Activated naive CD8-positive, alpha-beta T cell treated with anti-CD3 and anti-CD28 coated beads, Interleukin-2, amount 50 U/mL, for 24 hours (primary cell): ENCODE data around the gene MINK1.
"Not testable (repeated sequence)": the region's sequence is repeated elsewhere in the genome, so short reads cannot be mapped to it uniquely, and the experiment has no call there.

Experiments
- ATAC-seq: fragments of 150-1000 bp; cut with Tn5 transposase; one replicate; pipeline ENCODE4 v1.10.0; 2021
- DNase-seq: peaks from one replicate; pipeline ENCODE4 v3.0.0; 2021
- H3K27ac Mint-ChIP-seq: one replicate; pipeline ENCODE4 v1.8.0; 2021; ENCODE audit warnings: mild to moderate bottlenecking, mixed read lengths
- H3K27me3 Mint-ChIP-seq: one replicate; pipeline ENCODE4 v1.8.0; 2021; ENCODE audit warnings: mixed read lengths
- H3K36me3 Mint-ChIP-seq: one replicate; pipeline ENCODE4 v1.8.0; 2021; ENCODE audit warnings: low read depth, mixed read lengths
- H3K4me1 Mint-ChIP-seq: one replicate; pipeline ENCODE4 v1.8.0; 2021; ENCODE audit warnings: mixed read lengths
- H3K4me3 Mint-ChIP-seq: one replicate; pipeline ENCODE4 v1.8.0; 2021; ENCODE audit warnings: mild to moderate bottlenecking, moderate library complexity, mixed read lengths
- H3K9me3 Mint-ChIP-seq: one replicate; pipeline ENCODE4 v1.8.0; 2021; ENCODE audit warnings: mixed read lengths

The MINK1 gene

GRCh38 chr17:4850246-4850645 is 17.1 kb downstream of the MINK1 start:
- DNase-seq, result no peak
- ATAC-seq, result no peak
- H3K27me3 Mint-ChIP-seq, result no peaks in the 10 kb centered on the region
- peaks cover 6% of the 10 kb centered on the region for H3K9me3 Mint-ChIP-seq
- H3K4me3 Mint-ChIP-seq, result no peak overlapping the region
- H3K4me1 Mint-ChIP-seq, result peaks cover 18% of the 10 kb centered on the region
- no peak overlapping the region for H3K27ac Mint-ChIP-seq
- H3K36me3 Mint-ChIP-seq, result peaks cover 8% of the 10 kb centered on the region

- no peak overlapping the region for H3K4me3 Mint-ChIP-seq
- peaks cover 6% of the 10 kb centered on the region for H3K9me3 Mint-ChIP-seq
- H3K36me3 Mint-ChIP-seq, result peaks cover 7% of the 10 kb centered on the region
- ATAC-seq, result no peak
- H3K4me1 Mint-ChIP-seq, result peaks cover 18% of the 10 kb centered on the region
- DNase-seq, result no peak
- H3K27ac Mint-ChIP-seq, result no peak overlapping the region
- H3K27me3 Mint-ChIP-seq, result no peaks in the 10 kb centered on the region
Observed at GRCh38 chr17:4851084-4851483, 17.9 kb downstream of the MINK1 start.

- DNase-seq (no peak), ATAC-seq (no peak)
- no peaks in the 10 kb centered on the region for H3K27me3 Mint-ChIP-seq
- H3K27ac Mint-ChIP-seq, result peak overlapping the region; percentile 70
- peaks cover 6% of the 10 kb centered on the region for H3K9me3 Mint-ChIP-seq
- no peak overlapping the region for H3K4me3 Mint-ChIP-seq
- peaks cover 7% of the 10 kb centered on the region for H3K36me3 Mint-ChIP-seq
- H3K4me1 Mint-ChIP-seq, result peaks cover 18% of the 10 kb centered on the region
Observed at GRCh38 chr17:4852567-4853207, 19.5 kb downstream of the MINK1 start.

- Mint-ChIP-seq H3K4me1 (peaks cover 18% of the 10 kb centered on the region), H3K27me3 (no peaks in the 10 kb centered on the region), H3K9me3 (peaks cover 6% of the 10 kb centered on the region), H3K36me3 (peaks cover 7% of the 10 kb centered on the region), H3K27ac (no peak overlapping the region), H3K4me3 (no peak overlapping the region)
- DNase-seq (no peak), ATAC-seq (no peak)
Observed at GRCh38 chr17:4853208-4853671, 20.1 kb downstream of the MINK1 start.

- ATAC-seq (no peak), DNase-seq (no peak)
- Mint-ChIP-seq H3K27me3 (no peaks in the 10 kb centered on the region), H3K4me1 (peaks cover 22% of the 10 kb centered on the region), H3K27ac (no peak overlapping the region), H3K36me3 (peaks cover 7% of the 10 kb centered on the region), H3K9me3 (peaks cover 6% of the 10 kb centered on the region), H3K4me3 (no peak overlapping the region)
Observed at GRCh38 chr17:4854111-4854681, 21.1 kb downstream of the MINK1 start.

- peaks cover 17% of the 10 kb centered on the region for H3K4me1 Mint-ChIP-seq
- no peaks in the 10 kb centered on the region for H3K27me3 Mint-ChIP-seq
- H3K27ac Mint-ChIP-seq, result no peak overlapping the region
- H3K9me3 Mint-ChIP-seq, result peaks cover 6% of the 10 kb centered on the region
- peaks cover 10% of the 10 kb centered on the region for H3K36me3 Mint-ChIP-seq
- ATAC-seq (no peak), DNase-seq (no peak)
- H3K4me3 Mint-ChIP-seq, result no peak overlapping the region
Observed at GRCh38 chr17:4856271-4856936, 23.3 kb downstream of the MINK1 start.

GRCh38 chr17:4856937-4857314 is 23.8 kb downstream of the MINK1 start:
- ATAC-seq (no peak), DNase-seq (no peak)
- H3K4me1 Mint-ChIP-seq, result peaks cover 16% of the 10 kb centered on the region
- no peaks in the 10 kb centered on the region for H3K27me3 Mint-ChIP-seq
- no peak overlapping the region for H3K27ac Mint-ChIP-seq
- peaks cover 5% of the 10 kb centered on the region for H3K9me3 Mint-ChIP-seq
- no peak overlapping the region for H3K4me3 Mint-ChIP-seq
- peaks cover 10% of the 10 kb centered on the region for H3K36me3 Mint-ChIP-seq

GRCh38 chr17:4857347-4857746 is 24.2 kb downstream of the MINK1 start:
- not testable (repeated sequence) for H3K36me3 Mint-ChIP-seq, DNase-seq, H3K27me3 Mint-ChIP-seq, H3K9me3 Mint-ChIP-seq, H3K4me3 Mint-ChIP-seq, H3K27ac Mint-ChIP-seq, ATAC-seq
- H3K4me1 Mint-ChIP-seq, result peaks cover 12% of the 10 kb centered on the region

- no peak overlapping the region for H3K4me3 Mint-ChIP-seq
- no peaks in the 10 kb centered on the region for H3K27me3 Mint-ChIP-seq
- no peaks in the 10 kb centered on the region for H3K9me3 Mint-ChIP-seq
- ATAC-seq, result no peak
- no peak for DNase-seq
- H3K4me1 Mint-ChIP-seq, result peaks cover 12% of the 10 kb centered on the region
- peaks cover 7% of the 10 kb centered on the region for H3K36me3 Mint-ChIP-seq
- no peak overlapping the region for H3K27ac Mint-ChIP-seq
Observed at GRCh38 chr17:4858068-4858881, 25.1 kb downstream of the MINK1 start.

GRCh38 chr17:4858882-4859260 is 25.7 kb downstream of the MINK1 start:
- Mint-ChIP-seq H3K27me3 (no peaks in the 10 kb centered on the region), H3K4me3 (no peak overlapping the region), H3K36me3 (peaks cover 7% of the 10 kb centered on the region), H3K9me3 (no peaks in the 10 kb centered on the region), H3K27ac (no peak overlapping the region), H3K4me1 (peaks cover 12% of the 10 kb centered on the region)
- DNase-seq (no peak), ATAC-seq (no peak)

- H3K4me1 Mint-ChIP-seq, result peaks cover 5% of the 10 kb centered on the region
- H3K27ac Mint-ChIP-seq, result no peak overlapping the region
- H3K9me3 Mint-ChIP-seq, result no peaks in the 10 kb centered on the region
- H3K4me3 Mint-ChIP-seq, result no peak overlapping the region
- DNase-seq (no peak), ATAC-seq (no peak)
- peaks cover 4% of the 10 kb centered on the region for H3K36me3 Mint-ChIP-seq
- H3K27me3 Mint-ChIP-seq, result no peaks in the 10 kb centered on the region
Observed at GRCh38 chr17:4859816-4860625, 26.9 kb downstream of the MINK1 start.

GRCh38 chr17:4860651-4861050 is 27.5 kb downstream of the MINK1 start:
- Mint-ChIP-seq H3K4me1 (peaks cover 5% of the 10 kb centered on the region), H3K36me3 (peaks cover 4% of the 10 kb centered on the region), H3K27ac (no peak overlapping the region), H3K9me3 (no peaks in the 10 kb centered on the region), H3K27me3 (no peaks in the 10 kb centered on the region), H3K4me3 (no peak overlapping the region)
- DNase-seq, result no peak
- ATAC-seq, result no peak

GRCh38 chr17:4861052-4861451 is 27.9 kb downstream of the MINK1 start:
- peaks cover 4% of the 10 kb centered on the region for H3K36me3 Mint-ChIP-seq
- no peak overlapping the region for H3K4me3 Mint-ChIP-seq
- H3K9me3 Mint-ChIP-seq, result no peaks in the 10 kb centered on the region
- no peak overlapping the region for H3K27ac Mint-ChIP-seq
- ATAC-seq, result no peak
- H3K27me3 Mint-ChIP-seq, result no peaks in the 10 kb centered on the region
- H3K4me1 Mint-ChIP-seq, result peaks cover 5% of the 10 kb centered on the region
- no peak for DNase-seq

- DNase-seq (no peak), ATAC-seq (no peak)
- H3K27me3 Mint-ChIP-seq, result no peaks in the 10 kb centered on the region
- H3K9me3 Mint-ChIP-seq, result no peaks in the 10 kb centered on the region
- no peak overlapping the region for H3K27ac Mint-ChIP-seq
- H3K4me3 Mint-ChIP-seq, result no peak overlapping the region
- H3K36me3 Mint-ChIP-seq, result peaks cover 4% of the 10 kb centered on the region
- H3K4me1 Mint-ChIP-seq, result peaks cover 5% of the 10 kb centered on the region
Observed at GRCh38 chr17:4862720-4863119, 29.6 kb downstream of the MINK1 start.
